Bronchial smooth muscle cell (primary cell): ENCODE results near the gene PRSS53. TPM values are rescaled to one million over a fixed set of nuclear protein-coding genes. Genes with fewer than 3 reads are reported as not detected.

ENCODE experiments used
- total RNA-seq: library from RNA; depleted of rRNA; stranded (reverse); fragments of >200 nt; gene quantifications from 2 replicates; pipeline ENCODE4 v1.2.1, GENCODE V29; 2014

The PRSS53 gene
- 1.4 TPM in 2 replicates for total RNA-seq

GRCh38 chr16:31088459-31089183 lies at the start of gene PRSS53:
TSS of gene PRSS53 (minus strand) at chr16:31088943. CDS start at chr16:31088809, 134 bp downstream.

GRCh38 chr16:31135535-31136286 lies 47.0 kb upstream of the PRSS53 start, which contains the start of gene PRSS8:
TSS of gene PRSS8 (minus strand) at chr16:31135727. CDS start at chr16:31135498, 229 bp downstream.

GRCh38 chr16:31117384-31118222 lies 28.9 kb upstream of the PRSS53 start, which contains the start of gene KAT8:
TSS of gene KAT8 (plus strand) at chr16:31117664. CDS start at chr16:31117682, 18 bp downstream.

DNA sequence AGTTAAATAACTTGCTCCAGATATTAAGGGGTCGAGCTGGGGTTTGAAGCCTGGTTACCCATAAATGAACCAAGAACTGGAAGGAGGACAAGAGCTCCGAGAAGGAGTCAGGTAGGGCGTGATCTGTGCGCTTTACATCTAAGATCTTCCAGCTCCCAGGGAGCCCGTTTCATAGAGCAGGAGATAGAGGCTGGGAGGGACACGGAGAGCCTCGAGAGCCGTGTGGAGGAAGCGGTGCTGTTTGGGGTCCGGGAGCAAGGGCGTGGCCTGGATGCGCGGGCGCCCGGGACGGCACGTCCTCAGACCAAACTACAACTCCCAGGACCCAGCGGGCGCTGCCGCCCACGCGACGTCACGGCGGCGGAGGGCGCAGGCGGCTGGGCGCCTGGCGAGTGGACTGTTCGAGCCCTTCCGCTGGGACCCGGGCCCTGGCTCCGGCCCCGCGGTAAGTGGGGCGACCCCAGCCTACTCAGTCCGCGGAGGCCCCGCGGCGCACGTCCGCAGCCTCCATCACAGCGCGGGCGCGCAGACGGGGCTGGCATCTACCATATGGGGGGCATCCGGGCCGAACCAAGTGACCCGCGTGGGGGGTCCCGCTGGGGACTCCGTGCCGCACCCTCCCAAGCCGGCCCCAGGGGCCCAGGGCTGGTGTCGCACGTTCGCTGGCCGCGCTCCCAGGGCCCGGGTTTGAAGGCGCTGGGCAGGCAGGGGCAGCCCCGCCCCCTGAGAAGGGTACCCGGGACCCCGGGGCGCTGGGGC lies 19.5 kb upstream of the PRSS53 start, which contains the start of gene BCKDK:
BCKDK (plus strand) TSS at position 352 of the 759 bp plus-strand sequence. CDS start 838 bp downstream, outside the sequence.

GRCh38 chr16:31094424-31095120 lies 5.8 kb upstream of the PRSS53 start, which contains the start of gene VKORC1:
TSS of gene VKORC1 (minus strand) at chr16:31094797. CDS start at chr16:31094729, 68 bp downstream.

DNA sequence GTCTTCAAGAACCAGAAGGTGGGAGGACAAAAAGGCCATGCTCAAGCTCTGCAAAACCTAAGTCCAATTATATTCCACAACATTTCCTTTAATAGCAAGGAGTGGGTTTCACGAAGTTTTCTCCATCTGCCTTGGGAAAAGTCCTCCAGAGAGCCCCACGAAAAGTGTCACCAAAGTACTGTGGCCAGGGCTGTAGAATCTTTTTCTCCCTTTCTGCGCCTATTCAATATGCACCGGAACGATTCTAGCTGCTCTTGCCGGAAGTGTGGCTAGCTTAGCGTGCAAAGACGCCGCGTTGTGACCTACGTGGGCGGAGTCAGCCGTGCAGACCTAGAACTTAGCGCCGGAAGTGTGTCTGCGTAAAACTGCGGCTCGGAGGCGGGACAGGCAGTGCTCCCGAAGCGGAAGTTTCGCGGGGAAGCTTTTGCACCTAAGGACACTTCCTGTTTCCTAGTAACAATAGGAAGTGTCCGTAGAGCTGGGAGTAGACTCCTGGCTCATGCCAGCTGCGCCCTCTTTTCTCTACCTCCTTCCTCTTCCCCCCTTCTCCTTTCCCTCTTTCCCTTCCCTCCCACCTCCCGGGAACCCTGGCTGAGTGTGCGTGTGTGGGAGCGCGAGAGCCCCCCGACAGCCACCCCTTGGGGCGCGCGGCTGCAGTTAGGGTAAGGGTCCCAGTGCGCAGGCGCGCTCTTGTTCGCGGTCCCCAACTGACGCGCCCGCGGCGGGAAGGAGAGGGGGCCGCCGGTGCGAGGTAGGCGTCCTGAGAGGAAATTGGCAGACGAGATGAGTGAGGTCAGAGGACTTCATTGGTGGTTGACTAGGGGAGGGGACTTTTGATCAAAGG lies 14.6 kb downstream of the PRSS53 start, which contains the start of the genes ZNF646 and ZNF668:
ZNF646 (plus strand) TSS at position 453 of the 844 bp plus-strand sequence. CDS start 1,903 bp downstream, outside the sequence.
ZNF668 (minus strand) TSS at position 271 of the 844 bp plus-strand sequence. CDS start 9,781 bp downstream, outside the sequence.

Other genes with a start within 250 kb of the PRSS53 start
- 19.3 and 38.3 TPM in 2 replicates for gene BCL7C, start 194.9 kb downstream of the PRSS53 start, total RNA-seq
- 0.94 and 4.3 TPM in 2 replicates for gene CTF1, start 192.3 kb downstream of the PRSS53 start, total RNA-seq
- gene FBXL19, start 165.4 kb downstream of the PRSS53 start, total RNA-seq, result 9.3 and 13.6 TPM in 2 replicates
- 42.8 and 43.8 TPM in 2 replicates for gene ORAI3, start 139.9 kb downstream of the PRSS53 start, total RNA-seq
- gene SETD1A, start 131.2 kb downstream of the PRSS53 start, total RNA-seq, result 3.0 TPM in 2 replicates
- 14.3 and 20.8 TPM in 2 replicates for gene HSD3B7, start 103.7 kb downstream of the PRSS53 start, total RNA-seq
- gene STX1B, start 78.3 kb downstream of the PRSS53 start, total RNA-seq, result 1.0 and 3.5 TPM in 2 replicates
- 35.1 and 38.9 TPM in 2 replicates for gene STX4, start 55.4 kb downstream of the PRSS53 start, total RNA-seq
- gene ZNF668, start 14.7 kb downstream of the PRSS53 start, total RNA-seq, result 5.2 and 6.5 TPM in 2 replicates
- gene ZNF646, start 14.5 kb downstream of the PRSS53 start, total RNA-seq, result 9.3 and 12.0 TPM in 2 replicates
- 91.7 and 95.6 TPM in 2 replicates for gene VKORC1, start 5.9 kb upstream of the PRSS53 start, total RNA-seq
- gene BCKDK, start 19.4 kb upstream of the PRSS53 start, total RNA-seq, result 10.4 TPM in 2 replicates
- gene KAT8, start 28.7 kb upstream of the PRSS53 start, total RNA-seq, result 24.4 and 46.5 TPM in 2 replicates
- 0.09 TPM in 1 of 2 replicates, not detected in the other for gene PRSS8, start 46.8 kb upstream of the PRSS53 start, total RNA-seq
- 0.17 and 0.47 TPM in 2 replicates for gene PRSS36, start 61.1 kb upstream of the PRSS53 start, total RNA-seq
- 32.5 and 32.7 TPM in 2 replicates for gene FUS, start 91.2 kb upstream of the PRSS53 start, total RNA-seq
- gene PYCARD, start 113.8 kb upstream of the PRSS53 start, total RNA-seq, result 105 and 171 TPM in 2 replicates
- under 0.01 TPM in 2 replicates for gene TRIM72, start 125.2 kb upstream of the PRSS53 start, total RNA-seq
- not detected in 2 replicates for gene PYDC1, start 128.2 kb upstream of the PRSS53 start, total RNA-seq
- gene ITGAM, start 171.0 kb upstream of the PRSS53 start, total RNA-seq, result under 0.01 and 0.09 TPM in 2 replicates